ENCODE results near the gene KRT77.

The KRT77 gene

GRCh38 chr12:52682381-52682660 lies 21.0 kb downstream of the KRT77 start:
- Histone ChIP-seq H2AFZ (ENCODE audit: low read depth, low read length) (no peak overlapping the region), H3K9ac (ENCODE audit: low read length) (no peak overlapping the region), H3K27ac (ENCODE audit: low read length) (no peak overlapping the region), H3K9me3 (ENCODE audit: insufficient read depth, low read length) (no peaks in the 10 kb centered on the region), H3K4me1 (ENCODE audit: low read length) (no peaks in the 10 kb centered on the region), H4K20me1 (ENCODE audit: insufficient read depth, low read length) (no peaks in the 10 kb centered on the region), H3K79me2 (ENCODE audit: low read length) (no peaks in the 10 kb centered on the region), H3K4me3 (ENCODE audit: low read length) (no peak overlapping the region), H3K36me3 (replicated peaks; ENCODE audit: low read depth, low read length) (no peaks in the 10 kb centered on the region), H3K27me3 (ENCODE audit: low read depth, low read length) (peaks cover 67% of the 10 kb centered on the region), H3K4me2 (ENCODE audit: low read length) (no peak overlapping the region)
- TF ChIP-seq CTCF (IDR thresholded peaks at IDR 0.05; ENCODE audit: low read depth, low read length) (no peak), EZH2phosphoT487 (IDR thresholded peaks at IDR 0.05; ENCODE audit: low read depth) (no peak)

- H3K4me1 ChIP-seq (ENCODE audit: low read length) = no peaks in the 10 kb centered on the region
- TF ChIP-seq EZH2phosphoT487 (IDR thresholded peaks at IDR 0.05; ENCODE audit: low read depth) (no peak), CTCF (IDR thresholded peaks at IDR 0.05; ENCODE audit: low read depth, low read length) (no peak)
- no peaks in the 10 kb centered on the region for H3K36me3 ChIP-seq (replicated peaks; ENCODE audit: low read depth, low read length)
- no peak overlapping the region for H3K4me2 ChIP-seq (ENCODE audit: low read length)
- peaks cover 62% of the 10 kb centered on the region for H3K27me3 ChIP-seq (ENCODE audit: low read depth, low read length)
- no peak overlapping the region for H3K4me3 ChIP-seq (ENCODE audit: low read length)
- H4K20me1 ChIP-seq (ENCODE audit: insufficient read depth, low read length) = no peaks in the 10 kb centered on the region
- no peak overlapping the region for H2AFZ ChIP-seq (ENCODE audit: low read depth, low read length)
- H3K9ac ChIP-seq (ENCODE audit: low read length) = no peak overlapping the region
- no peaks in the 10 kb centered on the region for H3K79me2 ChIP-seq (ENCODE audit: low read length)
- H3K27ac ChIP-seq (ENCODE audit: low read length) = no peak overlapping the region
- no peaks in the 10 kb centered on the region for H3K9me3 ChIP-seq (ENCODE audit: insufficient read depth, low read length)
Observed at GRCh38 chr12:52681526-52682380, 21.6 kb downstream of the KRT77 start.

- TF ChIP-seq CTCF (IDR thresholded peaks at IDR 0.05; ENCODE audit: low read depth, low read length) (no peak), EZH2phosphoT487 (IDR thresholded peaks at IDR 0.05; ENCODE audit: low read depth) (no peak)
- no peak within 1 kb of the TSS for H3K4me3 ChIP-seq (ENCODE audit: low read length)
- H3K4me2 ChIP-seq (ENCODE audit: low read length) = no peak within 1 kb of the TSS
- peaks cover 48% of the 10 kb centered on the region for H3K27me3 ChIP-seq (ENCODE audit: low read depth, low read length)
- no peaks in the 10 kb centered on the region for H3K9me3 ChIP-seq (ENCODE audit: insufficient read depth, low read length)
- H3K36me3 ChIP-seq (replicated peaks; ENCODE audit: low read depth, low read length) = no peaks in the 10 kb centered on the region
- H4K20me1 ChIP-seq (ENCODE audit: insufficient read depth, low read length) = no peaks in the 10 kb centered on the region
- H3K79me2 ChIP-seq (ENCODE audit: low read length) = no peaks in the 10 kb centered on the region
- H3K9ac ChIP-seq (ENCODE audit: low read length) = no peak within 1 kb of the TSS
- no peaks in the 10 kb centered on the region for H3K4me1 ChIP-seq (ENCODE audit: low read length)
- no peak within 1 kb of the TSS for H3K27ac ChIP-seq (ENCODE audit: low read length)
- H2AFZ ChIP-seq (ENCODE audit: low read depth, low read length) = no peak within 1 kb of the TSS
Observed at GRCh38 chr12:52680363-52680762, 23.0 kb downstream of the KRT77 start, which contains the start of gene KRT1. TSS of gene KRT1 (minus strand) at chr12:52680407. CDS start at chr12:52680348, 59 bp downstream.

GRCh38 chr12:52679875-52680274 lies 23.4 kb downstream of the KRT77 start:
- no peaks in the 10 kb centered on the region for H3K79me2 ChIP-seq (ENCODE audit: low read length)
- no peak overlapping the region for H3K4me3 ChIP-seq (ENCODE audit: low read length)
- H3K27me3 ChIP-seq (ENCODE audit: low read depth, low read length) = peaks cover 46% of the 10 kb centered on the region
- no peaks in the 10 kb centered on the region for H4K20me1 ChIP-seq (ENCODE audit: insufficient read depth, low read length)
- no peaks in the 10 kb centered on the region for H3K9me3 ChIP-seq (ENCODE audit: insufficient read depth, low read length)
- H2AFZ ChIP-seq (ENCODE audit: low read depth, low read length) = no peak overlapping the region
- no peak overlapping the region for H3K4me2 ChIP-seq (ENCODE audit: low read length)
- H3K4me1 ChIP-seq (ENCODE audit: low read length) = no peaks in the 10 kb centered on the region
- H3K27ac ChIP-seq (ENCODE audit: low read length) = no peak overlapping the region
- no peaks in the 10 kb centered on the region for H3K36me3 ChIP-seq (replicated peaks; ENCODE audit: low read depth, low read length)
- no peak overlapping the region for H3K9ac ChIP-seq (ENCODE audit: low read length)
- TF ChIP-seq EZH2phosphoT487 (IDR thresholded peaks at IDR 0.05; ENCODE audit: low read depth) (no peak), CTCF (IDR thresholded peaks at IDR 0.05; ENCODE audit: low read depth, low read length) (no peak)

Data from OCI-LY3 (cell line).